PC-9 (cell line): ENCODE data around the gene P2RX5.

Experiments
- EZH2 ChIP-seq: fragments of 200-600 bp; sonication (generic); IDR thresholded peaks from 2 replicates; pipeline ENCODE4 v1.8.0; 2017; ENCODE audit warnings: antibody characterized with exemption, low read depth
- TF ChIP-seq, protein P1 (sequence below): fragments of 200-600 bp; sonication (generic); conservative IDR thresholded peaks from 2 replicates; pipeline ENCODE4 v1.6.1; 2017; ENCODE audit warnings: mixed run types, antibody characterized with exemption, mild to moderate bottlenecking, moderate library complexity

DNA sequence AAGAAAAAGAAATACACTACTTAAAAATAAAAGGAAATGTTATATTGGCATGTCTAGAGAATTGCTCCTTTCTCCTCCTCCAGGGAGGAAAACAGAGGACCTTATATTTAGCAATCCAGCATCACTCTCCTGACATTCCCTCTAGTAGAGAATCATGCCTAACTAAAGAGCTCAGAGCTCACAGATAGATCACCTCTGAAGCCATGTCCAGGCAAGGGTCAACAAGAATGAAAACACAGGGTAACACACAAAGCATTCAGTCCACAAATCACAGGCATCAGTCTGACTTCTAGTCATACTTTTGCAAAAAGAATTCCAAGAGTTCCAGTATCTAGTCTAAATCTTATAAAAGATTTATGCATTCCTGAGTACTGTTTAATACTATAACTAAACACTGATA is 23.3 kb upstream of the P2RX5 start:
- TF ChIP-seq, protein P1, sequence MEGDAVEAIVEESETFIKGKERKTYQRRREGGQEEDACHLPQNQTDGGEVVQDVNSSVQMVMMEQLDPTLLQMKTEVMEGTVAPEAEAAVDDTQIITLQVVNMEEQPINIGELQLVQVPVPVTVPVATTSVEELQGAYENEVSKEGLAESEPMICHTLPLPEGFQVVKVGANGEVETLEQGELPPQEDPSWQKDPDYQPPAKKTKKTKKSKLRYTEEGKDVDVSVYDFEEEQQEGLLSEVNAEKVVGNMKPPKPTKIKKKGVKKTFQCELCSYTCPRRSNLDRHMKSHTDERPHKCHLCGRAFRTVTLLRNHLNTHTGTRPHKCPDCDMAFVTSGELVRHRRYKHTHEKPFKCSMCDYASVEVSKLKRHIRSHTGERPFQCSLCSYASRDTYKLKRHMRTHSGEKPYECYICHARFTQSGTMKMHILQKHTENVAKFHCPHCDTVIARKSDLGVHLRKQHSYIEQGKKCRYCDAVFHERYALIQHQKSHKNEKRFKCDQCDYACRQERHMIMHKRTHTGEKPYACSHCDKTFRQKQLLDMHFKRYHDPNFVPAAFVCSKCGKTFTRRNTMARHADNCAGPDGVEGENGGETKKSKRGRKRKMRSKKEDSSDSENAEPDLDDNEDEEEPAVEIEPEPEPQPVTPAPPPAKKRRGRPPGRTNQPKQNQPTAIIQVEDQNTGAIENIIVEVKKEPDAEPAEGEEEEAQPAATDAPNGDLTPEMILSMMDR: no peak
- no peak for TF ChIP-seq EZH2
